Measurements from ENCODE around the gene PLEKHG7.

The PLEKHG7 gene

GRCh38 chr12:92794814-92795213 is 92.0 kb downstream of the PLEKHG7 start:
- DNase-seq (ENCODE audit: low read depth in 2 of 3, low spot score in 2 of 3), result no peak

GRCh38 chr12:92796650-92797049 is 93.9 kb downstream of the PLEKHG7 start:
- no peak for DNase-seq (ENCODE audit: low read depth in 2 of 3, low spot score in 2 of 3)

- DNase-seq (ENCODE audit: low read depth in 2 of 3, low spot score in 2 of 3), result no peak
These were observed 100.1 kb downstream of the PLEKHG7 start for GRCh38 chr12:92802906-92803305.

GRCh38 chr12:92803903-92804302 is 101.1 kb downstream of the PLEKHG7 start:
- DNase-seq (ENCODE audit: low read depth in 2 of 3, low spot score in 2 of 3), result no peak

- DNase-seq (ENCODE audit: low read depth in 2 of 3, low spot score in 2 of 3), result no peak
These were observed 107.6 kb downstream of the PLEKHG7 start for GRCh38 chr12:92810370-92810769.

- no peak for DNase-seq (ENCODE audit: low read depth in 2 of 3, low spot score in 2 of 3)
These were observed 111.8 kb downstream of the PLEKHG7 start for GRCh38 chr12:92814584-92814983.

GRCh38 chr12:92821142-92821541 is 118.4 kb downstream of the PLEKHG7 start:
- no peak for DNase-seq (ENCODE audit: low read depth in 2 of 3, low spot score in 2 of 3)

Measured in activated CD8-positive, alpha-beta memory T cell treated with anti-CD3 and anti-CD28 coated beads for 48 hours (primary cell).